Activated effector memory CD4-positive, alpha-beta T cell treated with Interleukin-2 at 50 U/mL for 16 hours (primary cell): ENCODE results near the gene UTP25.

ENCODE experiments used
- DNase-seq: peaks from one replicate; pipeline ENCODE4 v3.0.0-alpha.2; 2020

Gene UTP25

DNA sequence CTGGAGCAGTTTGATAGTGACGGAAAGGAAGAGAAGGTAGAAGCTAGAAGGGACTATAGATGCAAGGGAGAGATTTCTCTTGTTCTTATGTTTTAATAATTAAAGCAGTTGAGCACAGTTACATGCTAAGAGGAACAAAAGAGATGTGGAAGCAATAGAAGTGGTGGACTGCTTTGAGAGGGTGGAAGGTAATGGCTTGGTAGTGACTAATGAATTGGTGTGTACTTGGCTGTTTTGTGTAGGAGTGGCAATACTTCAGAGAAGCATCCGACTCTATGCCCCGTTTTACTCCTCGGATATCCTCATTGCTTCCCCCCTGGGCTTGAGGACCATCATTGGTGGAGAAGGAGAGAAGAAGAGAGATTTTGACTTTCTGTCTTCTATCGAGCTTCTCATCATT lies 12.8 kb downstream of the UTP25 start:
- no peak for DNase-seq

GRCh38 chr1:209844695-209845407 lies 17.1 kb downstream of the UTP25 start:
- DNase-seq = no peak

- DNase-seq = no peak
These were observed 17.6 kb downstream of the UTP25 start for GRCh38 chr1:209845408-209845725.

GRCh38 chr1:209849388-209849787 lies 21.6 kb downstream of the UTP25 start:
- no peak for DNase-seq

GRCh38 chr1:209850342-209850979 lies 22.7 kb downstream of the UTP25 start:
- DNase-seq = no peak

- no peak for DNase-seq
These were observed 25.9 kb downstream of the UTP25 start for GRCh38 chr1:209853676-209854075.

GRCh38 chr1:209854196-209854595 lies 26.4 kb downstream of the UTP25 start:
- no peak for DNase-seq

GRCh38 chr1:209855006-209855405 lies 27.2 kb downstream of the UTP25 start:
- DNase-seq = no peak

DNA sequence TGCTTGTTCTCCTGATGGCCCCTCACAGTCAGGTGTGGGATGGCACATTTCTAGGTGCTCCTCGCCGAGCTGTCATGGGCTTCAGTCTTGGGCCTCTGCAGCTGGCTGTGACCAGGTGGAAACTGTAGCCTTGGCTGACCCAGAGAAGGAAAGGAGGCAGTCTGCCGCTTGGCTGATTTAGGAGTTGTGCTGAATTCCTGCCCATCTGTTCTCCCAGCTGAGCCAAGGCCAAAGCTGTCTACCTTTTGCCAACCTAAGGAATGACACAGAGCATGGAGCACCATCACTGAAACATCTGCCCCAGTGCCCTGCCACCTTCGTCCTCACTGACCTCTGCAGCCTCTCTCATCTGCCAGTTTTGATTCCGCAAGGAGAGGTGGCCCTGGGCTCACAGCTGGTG lies 27.9 kb downstream of the UTP25 start:
- DNase-seq = no peak

DNA sequence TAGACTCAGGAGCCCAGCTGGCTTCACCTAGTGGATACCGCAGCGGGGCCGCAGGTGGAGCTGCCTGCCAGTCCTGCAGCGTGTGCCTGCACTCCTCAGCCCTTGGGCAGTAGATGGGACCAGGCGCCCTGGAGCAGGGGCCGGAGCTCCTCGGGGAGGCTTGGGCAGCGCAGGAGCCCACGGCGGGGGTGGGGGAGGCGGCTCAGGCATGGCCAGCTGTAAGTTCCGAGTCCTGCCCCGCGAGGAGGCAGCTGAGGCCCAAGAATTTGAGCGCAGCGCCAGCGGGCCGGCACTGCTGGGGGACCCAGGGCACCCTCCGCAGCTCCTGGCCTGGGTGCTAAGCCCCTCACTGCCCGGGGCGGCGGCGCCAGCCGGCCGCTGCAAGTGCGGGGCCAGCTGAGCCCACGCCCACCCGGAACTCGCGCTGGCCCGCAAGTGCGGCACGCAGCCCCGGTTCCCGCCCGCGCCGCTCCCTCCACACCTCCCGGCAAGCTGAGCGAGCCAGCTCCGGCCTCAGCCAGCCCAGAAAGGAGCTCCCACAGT lies 30.9 kb downstream of the UTP25 start:
- no peak for DNase-seq

DNA sequence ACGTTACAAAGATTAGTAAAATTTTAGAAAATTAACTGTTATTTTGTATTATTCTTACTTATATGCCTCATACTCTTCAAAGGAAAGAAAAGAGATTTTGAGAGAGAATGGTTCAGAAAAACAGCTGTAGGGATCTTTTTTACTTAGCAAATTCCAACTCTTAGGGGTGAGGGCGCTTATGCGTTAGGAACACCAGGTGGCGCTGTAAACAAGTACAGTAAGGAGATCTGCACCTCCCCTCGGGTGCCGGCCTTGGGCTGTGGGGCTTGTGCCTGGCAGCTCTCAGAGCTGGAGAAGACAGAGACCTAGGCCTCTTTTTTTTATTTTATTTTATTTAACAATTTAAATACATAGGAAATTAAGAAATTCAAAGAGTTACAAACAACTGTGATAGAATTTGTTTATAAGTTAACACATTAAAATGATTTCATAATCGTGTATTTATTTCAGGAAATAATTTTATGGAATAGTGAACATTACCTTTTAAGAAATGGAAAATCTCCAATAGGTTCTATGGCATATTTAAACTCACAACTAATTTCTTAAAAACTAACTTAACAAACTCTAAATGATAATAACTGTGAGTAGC lies 32.6 kb downstream of the UTP25 start:
- peak; percentile 41 for DNase-seq

GRCh38 chr1:209861242-209861641 lies 33.5 kb downstream of the UTP25 start:
- no peak for DNase-seq

DNA sequence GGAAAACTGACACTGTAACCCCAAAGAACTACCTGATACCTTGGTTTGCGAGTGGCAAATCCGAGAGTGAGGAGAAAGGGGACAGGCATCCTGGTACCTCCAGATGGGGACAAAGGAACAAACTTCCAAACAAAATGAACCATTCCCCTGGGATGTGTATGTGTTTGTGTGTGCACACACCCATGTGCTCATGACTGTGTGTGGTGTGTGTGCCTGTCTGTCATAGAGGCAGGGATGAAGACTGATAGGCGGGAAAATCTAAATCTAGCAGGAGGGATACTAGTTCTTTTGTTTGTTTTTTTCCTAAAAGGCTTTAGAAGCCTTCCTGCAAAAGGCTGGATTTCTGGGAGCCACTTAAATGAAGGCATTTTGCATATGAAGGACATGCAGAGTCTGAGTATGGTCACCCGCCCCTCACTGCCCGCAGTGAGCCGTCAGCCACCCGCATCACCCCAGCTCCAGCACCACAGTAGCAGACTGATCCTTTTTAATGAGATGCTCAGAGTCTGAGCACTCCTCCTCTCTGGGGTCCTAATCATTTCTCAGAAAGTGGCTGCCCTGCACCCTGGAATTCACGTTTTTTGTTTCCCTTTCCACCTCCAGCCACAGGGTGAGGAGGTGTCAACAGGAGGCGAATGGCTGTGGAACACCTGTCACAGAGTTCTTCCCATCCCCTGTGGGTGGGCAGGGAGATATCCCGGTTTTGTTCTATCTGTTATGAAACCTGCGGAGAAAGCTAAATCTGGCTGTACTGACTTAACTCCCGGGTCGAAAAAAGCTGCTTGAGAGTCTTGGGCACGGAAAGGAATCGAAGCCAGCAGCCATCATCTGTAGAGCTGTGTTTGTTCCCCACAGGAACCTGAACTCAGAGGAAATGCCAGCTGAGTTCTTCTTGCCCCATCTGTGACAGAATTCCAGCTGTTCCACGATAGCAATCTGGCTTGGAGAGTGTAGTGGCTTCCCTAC lies 34.9 kb downstream of the UTP25 start:
- DNase-seq = no peak

DNA sequence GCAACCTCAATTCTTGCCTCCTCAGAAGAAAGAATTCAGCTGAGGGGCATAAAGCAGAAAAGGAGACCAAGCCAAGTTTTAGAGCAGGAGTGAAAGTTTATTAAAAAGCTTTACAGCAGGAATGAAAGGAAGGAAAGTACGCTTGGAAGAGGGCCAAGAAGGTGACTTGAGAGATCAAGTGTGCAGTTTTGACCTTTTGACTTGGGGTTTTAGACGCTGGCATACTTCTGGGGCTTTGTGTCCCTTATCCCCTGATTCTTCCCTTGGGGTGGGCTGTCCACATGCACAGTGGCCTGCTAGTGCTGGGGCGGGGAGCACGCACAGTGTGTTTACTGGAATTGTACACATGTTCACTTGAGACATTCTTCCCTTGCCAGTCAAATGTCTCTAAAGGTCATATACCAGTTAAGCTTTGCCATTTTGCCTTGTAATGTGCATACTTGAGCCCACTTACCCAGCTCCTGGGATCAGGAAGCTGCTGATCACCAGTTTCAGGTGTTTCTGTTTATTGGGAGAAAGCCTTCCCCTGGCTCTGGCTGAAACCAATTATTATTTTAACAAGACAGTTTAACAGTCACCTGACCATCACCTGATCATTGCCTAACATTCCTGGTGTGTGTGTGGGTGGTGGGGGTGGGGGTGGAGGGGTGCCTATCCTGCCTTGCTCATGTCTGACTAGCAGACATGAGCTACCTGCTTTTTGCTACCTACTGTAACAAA lies 36.2 kb downstream of the UTP25 start:
- no peak for DNase-seq

DNA sequence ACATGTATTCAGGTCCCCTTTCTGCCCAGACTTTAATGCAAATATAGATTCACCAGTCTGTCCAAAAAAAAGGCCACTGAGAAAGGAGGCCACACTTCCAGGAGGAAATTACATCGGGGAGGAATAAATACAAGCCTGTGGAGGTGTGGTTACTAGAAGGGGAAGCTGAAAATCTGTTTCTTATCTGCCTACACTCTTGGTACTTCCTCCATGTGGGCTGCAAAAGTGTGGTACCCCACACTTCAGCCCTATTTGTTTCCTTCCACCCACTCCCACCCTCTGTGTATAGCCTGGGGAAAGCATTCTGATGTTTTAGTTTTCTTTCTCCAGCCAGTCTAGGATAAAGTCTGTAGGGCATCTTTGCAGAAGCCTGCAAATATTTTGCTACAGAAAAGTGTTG lies 38.4 kb downstream of the UTP25 start:
- no peak for DNase-seq

- DNase-seq = no peak
These were observed 41.7 kb downstream of the UTP25 start for GRCh38 chr1:209869291-209870149.

DNA sequence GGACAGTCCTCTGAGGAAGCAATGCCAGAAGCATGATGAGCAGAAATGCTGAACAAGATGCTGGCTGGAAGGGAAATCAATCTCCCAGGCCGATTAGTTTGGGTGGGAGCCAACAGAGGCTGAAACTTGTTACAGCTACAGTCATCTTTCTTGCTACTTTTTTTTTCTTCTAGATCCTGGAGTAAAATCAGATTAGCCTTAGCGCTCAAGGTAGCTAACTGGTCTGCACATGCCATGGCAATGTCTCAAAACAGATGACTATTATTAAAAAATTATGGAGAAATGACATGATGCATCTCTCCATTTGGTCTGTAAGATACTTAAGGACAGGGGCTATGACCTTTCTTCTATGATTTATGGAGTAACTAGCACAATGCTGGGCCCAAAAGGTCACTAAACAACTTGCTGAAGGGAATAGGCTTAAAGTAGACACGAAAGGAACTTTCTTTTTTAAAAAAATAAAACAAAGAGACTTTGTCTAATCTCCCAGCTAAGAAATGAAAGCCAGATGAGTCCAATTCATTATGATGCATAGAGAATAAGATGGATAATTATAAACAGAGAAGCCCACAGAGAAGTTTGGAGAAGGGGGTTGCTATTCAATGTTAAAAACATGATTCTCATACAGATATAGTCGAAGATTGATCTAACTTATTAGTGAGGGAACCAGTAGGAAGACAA lies 42.5 kb downstream of the UTP25 start:
- no peak for DNase-seq

GRCh38 chr1:209871006-209871405 lies 43.2 kb downstream of the UTP25 start:
- DNase-seq = no peak

- no peak for DNase-seq
These were observed 43.7 kb downstream of the UTP25 start for GRCh38 chr1:209871430-209871829.

GRCh38 chr1:209873067-209873799 lies 45.5 kb downstream of the UTP25 start:
- DNase-seq = no peak
